Measurements from ENCODE around the gene DIPK1C.

The DIPK1C gene

GRCh38 chr18:74416124-74416523, 41.0 kb downstream of the DIPK1C start:
- DNase-seq: no peak

- DNase-seq: no peak
These were observed 42.1 kb downstream of the DIPK1C start for GRCh38 chr18:74414953-74415515.

- no peak for DNase-seq
These were observed 43.3 kb downstream of the DIPK1C start for GRCh38 chr18:74413836-74414235.

GRCh38 chr18:74412116-74412880, 44.8 kb downstream of the DIPK1C start:
- no peak for DNase-seq

GRCh38 chr18:74411475-74411874, 45.6 kb downstream of the DIPK1C start:
- no peak for DNase-seq

- DNase-seq: no peak
These were observed 46.6 kb downstream of the DIPK1C start for GRCh38 chr18:74410441-74410992.

- DNase-seq: no peak
These were observed 49.2 kb downstream of the DIPK1C start for GRCh38 chr18:74407888-74408287.

- no peak for DNase-seq
These were observed 54.2 kb downstream of the DIPK1C start for GRCh38 chr18:74402806-74403433.

- no peak for DNase-seq
These were observed 56.3 kb downstream of the DIPK1C start for GRCh38 chr18:74400813-74401212.

GRCh38 chr18:74399091-74399887, 57.8 kb downstream of the DIPK1C start:
- DNase-seq: no peak

- DNase-seq: no peak
These were observed 59.5 kb downstream of the DIPK1C start for GRCh38 chr18:74397572-74397971.

- no peak for DNase-seq
These were observed 60.6 kb downstream of the DIPK1C start for GRCh38 chr18:74396171-74397169.

- no peak for DNase-seq
These were observed 61.4 kb downstream of the DIPK1C start for GRCh38 chr18:74395648-74396154.

- DNase-seq: no peak
These were observed 62.1 kb downstream of the DIPK1C start for GRCh38 chr18:74395006-74395405.

- DNase-seq: no peak
These were observed 64.8 kb downstream of the DIPK1C start for GRCh38 chr18:74392323-74392722.

- DNase-seq: no peak
These were observed 66.2 kb downstream of the DIPK1C start for GRCh38 chr18:74390900-74391299.

GRCh38 chr18:74389991-74390390, 67.1 kb downstream of the DIPK1C start:
- DNase-seq: no peak

GRCh38 chr18:74389171-74389927, 67.8 kb downstream of the DIPK1C start:
- DNase-seq: peak; percentile 61

- no peak for DNase-seq
These were observed 68.9 kb downstream of the DIPK1C start for GRCh38 chr18:74388227-74388626.

GRCh38 chr18:74387383-74387782, 69.7 kb downstream of the DIPK1C start:
- DNase-seq: peak; percentile 3
